HG02759 (cell line): ENCODE measurements around the gene DCST1.

ENCODE experiments used
- ATAC-seq: cut with Tn5 transposase; IDR thresholded peaks from one replicate; pipeline ENCODE4 v1.9.1; 2021; ENCODE audit warnings: mild to moderate bottlenecking, moderate library complexity; ENCODE audit not compliant: unreplicated experiment

Gene DCST1

DNA sequence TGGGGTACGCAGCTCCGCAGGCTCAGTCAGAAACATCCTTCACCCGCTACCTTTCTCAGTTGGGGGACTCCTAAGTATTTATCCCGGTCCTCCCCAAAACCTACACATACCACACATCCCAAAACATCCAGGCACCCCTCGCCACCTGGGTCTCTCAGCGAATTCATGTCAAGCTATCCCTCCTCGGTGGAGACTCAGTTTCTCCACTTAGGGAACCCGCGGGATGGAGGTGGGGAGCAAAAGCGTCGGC lies 32.3 kb upstream of the DCST1 start:
- no peak for ATAC-seq

DNA sequence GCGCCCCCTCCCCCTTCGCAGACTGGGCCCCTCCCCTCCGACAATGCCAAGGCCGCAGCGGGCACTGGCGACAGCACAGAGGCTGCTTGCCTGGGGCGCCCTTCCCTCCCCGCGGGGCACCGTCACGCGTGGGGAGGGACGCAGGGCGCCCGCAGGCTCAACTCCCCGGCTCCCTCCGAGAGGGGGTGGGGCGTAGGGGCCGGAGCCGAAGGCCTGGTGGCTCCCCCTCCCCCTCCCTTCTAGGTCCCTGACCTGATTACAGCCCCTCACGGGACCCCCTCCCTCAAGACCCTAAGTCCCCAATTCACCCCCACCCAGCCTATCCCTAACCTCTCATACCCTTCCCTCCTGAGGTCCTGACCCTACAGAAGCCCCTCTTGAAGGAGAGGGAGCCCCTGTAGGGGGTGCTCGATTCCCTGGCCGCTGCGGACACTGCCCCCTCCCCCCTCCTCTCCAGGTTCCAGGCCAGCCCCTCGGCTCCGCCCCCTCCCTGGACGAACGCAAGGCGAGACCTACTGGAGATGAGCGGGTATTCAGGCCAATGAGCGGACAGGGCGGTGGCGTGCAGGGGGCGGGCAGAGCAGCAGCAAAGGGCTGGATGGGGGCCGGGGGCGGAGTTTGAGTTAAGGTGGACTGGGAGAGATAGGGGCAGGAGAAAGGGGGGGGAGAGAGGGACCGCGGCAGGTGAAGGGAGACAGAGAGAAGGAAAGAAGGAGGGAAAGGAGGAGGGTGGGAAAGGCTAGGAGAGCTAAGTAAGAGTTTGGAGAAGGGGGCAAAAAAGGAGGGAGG lies 31.8 kb upstream of the DCST1 start:
- ATAC-seq, result peak; percentile 53

DNA sequence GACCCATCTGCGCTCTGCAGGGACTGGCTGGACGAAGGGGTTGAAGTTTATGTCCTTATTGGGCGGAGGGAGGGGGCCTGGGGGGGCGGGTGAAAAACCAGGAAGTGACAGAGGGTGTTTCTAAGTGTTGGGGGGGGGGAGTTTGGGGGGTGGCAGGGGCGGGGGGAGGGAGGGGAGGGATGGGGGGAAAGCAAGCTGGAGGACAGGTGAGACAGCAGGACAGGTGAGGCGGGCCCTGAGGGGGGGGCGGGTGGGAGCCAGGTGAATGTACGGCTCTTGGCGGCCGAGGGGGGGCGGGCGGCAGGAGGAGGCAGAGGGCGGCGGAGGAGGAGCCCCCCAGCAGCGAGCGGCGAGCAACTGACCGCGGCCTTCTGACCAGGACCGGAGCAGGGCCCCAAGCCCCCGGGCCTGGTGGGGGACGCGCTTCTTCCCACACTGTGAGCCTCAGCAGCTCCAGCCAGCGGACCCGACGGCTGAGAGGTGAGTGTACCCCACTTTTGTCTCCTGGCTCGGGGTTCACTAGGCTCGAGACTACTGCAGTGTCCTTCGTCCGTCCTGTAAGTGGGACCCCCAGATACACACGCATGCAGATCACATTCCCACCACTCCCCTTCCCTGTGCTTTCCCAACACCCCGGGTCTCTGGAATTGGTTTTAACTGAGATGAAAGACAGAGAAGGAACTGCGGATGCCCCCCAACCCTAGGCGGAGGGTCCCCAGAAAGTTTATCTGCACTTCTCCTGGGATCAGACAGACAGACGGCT lies 31.0 kb upstream of the DCST1 start, which contains the start of gene ZBTB7B:
Gene ZBTB7B (plus strand): TSS at position 339 of the 763 bp plus-strand sequence. CDS start 11,859 bp downstream, outside the sequence.
- ATAC-seq, result no peak

DNA sequence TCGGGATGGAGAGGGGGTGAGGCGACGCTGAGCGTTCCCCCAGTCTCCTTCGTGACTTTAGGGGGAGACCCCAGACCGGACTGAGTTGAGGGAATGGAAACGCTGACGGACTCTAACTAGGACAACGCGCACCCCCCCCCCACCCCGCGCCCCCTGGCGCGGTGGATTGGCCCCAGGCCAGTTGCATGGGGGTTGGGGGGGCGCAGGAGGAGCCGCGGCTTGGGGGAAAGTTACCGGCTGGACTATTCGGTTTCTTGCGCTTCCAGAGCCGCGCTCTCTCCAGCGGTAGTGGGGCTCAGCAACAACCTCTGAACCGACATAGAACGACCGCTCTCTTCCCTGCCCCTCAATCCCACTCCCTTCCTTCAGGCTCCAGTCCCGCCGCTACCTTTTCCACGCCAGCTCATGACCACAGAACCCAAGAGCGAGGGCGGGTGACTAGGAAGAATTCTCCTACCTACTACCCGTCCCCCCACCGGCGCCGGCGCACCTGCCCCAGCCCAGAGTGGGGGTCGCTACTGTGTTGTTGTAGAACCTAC lies 30.3 kb upstream of the DCST1 start:
- ATAC-seq, result no peak

DNA sequence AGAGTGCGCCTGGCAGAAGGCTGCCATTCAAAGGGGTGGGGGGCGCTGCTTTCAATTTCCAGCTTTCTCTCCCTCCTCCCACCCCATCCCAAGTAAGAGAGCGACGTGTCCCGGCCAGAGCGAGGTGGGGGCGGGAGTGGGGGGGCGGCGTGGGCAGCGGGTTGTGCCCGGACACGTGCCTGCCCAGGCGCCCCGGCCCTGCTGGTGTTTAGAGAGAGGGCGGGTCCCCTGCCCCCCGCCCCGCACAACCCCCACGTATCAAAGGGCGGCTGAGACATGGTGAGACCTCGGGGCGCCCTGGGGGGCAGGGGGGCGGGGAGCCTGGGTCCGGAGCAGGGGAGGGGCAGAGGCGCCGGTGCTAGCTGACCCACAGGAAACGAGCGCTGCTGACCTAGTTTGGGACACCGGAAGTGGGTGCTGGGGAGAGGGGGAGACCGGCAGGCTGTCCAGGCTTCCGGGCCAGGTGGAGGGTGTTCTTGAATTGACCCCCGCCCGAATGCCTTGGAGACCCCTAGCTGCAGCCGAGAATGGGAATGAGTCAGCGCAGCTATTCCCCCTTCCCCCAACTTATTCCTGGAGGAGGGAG lies 29.8 kb upstream of the DCST1 start:
- ATAC-seq, result no peak

DNA sequence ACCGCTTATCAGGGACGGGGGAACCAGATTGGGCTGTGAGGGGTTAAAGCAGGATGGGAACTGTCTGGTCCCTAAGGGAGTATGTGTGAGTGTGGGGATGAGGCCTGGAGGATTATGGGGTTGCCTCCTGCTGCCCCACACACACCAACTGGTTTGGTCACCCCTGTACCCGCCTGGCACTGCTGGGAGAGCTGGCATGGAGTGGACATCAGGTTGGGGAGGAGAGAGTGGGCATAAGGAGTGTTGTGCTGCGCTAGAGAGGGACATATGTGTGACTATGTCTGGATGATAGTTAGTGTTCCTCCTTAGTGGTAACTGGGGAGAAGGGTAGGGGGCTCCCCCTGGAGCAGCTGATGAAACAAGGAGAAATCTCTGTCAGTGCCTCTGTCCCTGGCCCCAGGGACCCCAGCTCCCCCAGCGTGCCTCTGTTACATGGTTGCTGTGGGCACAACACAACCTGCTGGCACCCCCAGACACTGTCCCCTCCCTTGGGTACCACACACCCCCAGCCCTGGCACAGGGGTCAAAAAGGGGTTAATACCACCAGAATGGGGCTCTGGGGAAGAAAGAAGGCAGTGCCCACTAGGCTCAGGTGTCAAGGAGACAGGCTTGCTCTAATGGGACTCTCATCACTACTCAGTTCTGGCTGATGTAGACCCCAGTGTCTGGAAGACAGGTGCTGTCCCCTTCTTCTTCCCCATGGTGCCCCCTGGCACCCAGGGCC lies 29.1 kb upstream of the DCST1 start:
- ATAC-seq, result no peak

DNA sequence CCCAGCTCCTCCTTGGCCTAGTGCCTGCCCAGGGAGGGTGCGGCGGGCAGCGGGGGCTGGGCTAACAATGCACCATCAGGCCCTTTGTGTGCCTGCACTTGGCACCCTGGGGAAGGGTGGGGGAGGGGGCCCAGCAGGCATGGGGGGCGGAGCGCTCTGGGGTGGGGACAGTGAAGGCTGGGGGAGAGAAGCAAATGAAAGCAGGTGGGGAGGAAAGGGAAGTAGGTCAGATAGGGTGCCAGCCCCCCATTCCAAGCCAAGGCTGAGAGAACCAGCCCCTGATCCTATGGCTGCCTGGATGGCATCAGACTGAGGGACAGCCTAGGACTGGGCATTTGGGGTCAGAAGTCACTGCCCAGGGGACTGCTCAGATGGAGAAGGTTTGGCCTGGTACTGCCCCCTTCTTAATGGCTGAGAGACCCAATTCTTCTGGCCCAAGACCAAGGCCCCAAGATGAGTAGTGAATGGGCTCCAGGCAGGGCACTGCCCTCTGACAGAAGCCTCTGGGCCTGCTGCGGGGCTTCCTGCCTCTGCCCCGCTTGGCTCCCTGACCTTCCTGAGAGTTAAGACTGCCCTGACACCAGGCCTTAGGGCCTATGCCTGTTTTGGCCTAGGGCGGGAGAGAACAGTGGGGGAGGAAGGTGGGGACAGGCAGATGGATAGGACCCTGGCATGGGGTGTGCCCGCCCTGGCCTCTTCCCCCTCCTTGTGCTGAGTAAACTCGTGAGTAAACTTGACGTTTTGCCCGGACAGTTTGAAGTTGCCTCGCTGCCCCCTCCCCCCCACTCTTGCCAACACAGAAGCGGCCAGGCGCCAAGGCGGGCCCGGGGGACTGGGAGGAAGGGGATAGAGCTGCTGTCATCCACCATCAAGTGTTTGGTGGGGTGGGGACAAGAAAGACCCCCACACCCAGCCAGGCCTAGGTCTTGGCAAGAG lies 28.3 kb upstream of the DCST1 start:
- no peak for ATAC-seq

DNA sequence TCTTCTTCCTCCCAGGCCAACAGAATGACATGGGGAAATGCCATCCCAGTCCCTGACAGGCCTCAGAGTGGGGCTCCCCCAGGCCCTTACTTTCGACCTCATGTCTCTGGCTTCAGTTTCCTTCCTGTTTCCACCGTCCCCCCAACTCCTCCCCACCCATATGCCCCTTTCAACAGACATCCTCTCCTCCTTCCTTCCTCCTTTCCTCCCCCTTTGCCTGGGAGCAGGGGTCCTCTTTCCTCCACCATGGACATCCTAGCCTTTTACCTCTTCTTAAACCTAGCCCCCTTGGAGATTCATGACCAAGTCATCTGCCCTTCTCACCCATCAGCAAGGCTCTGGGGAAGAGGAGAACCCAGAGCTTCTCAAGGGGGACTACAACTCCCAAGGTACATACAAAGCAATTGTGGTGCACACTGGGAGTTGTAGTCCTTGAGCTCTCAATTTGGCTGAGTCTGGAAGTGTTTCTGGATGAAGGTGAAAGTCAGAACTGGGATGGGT lies 27.0 kb upstream of the DCST1 start:
- ATAC-seq, result no peak

DNA sequence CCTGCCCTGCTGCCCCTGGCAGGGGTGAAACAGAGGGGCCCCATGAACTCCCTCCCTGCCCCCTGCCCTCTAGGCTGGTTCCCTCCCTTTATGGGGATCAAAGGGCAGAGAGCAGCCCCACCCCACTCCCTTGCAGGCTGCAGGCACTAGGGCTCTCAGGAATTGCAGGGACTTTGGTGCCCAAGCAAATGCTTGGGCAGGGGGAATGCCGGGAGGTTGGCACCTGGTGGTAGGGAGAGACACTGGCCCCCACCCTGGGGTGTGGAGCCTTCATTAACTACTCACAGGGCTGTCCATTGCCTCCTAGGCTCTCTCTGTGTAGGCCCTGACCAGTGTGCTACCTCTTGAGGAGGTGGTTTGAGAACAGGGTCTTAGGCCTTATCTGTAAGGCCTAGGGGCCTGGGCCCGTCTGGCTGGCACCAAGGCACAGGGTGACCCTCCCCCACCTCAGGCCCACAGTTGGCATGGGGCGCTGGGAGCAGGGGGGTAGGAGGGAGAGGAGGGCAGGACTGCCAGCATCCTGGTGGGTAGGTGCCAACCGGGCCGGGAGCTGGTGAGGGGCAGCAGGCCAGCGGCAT lies 26.3 kb upstream of the DCST1 start:
- ATAC-seq, result no peak

DNA sequence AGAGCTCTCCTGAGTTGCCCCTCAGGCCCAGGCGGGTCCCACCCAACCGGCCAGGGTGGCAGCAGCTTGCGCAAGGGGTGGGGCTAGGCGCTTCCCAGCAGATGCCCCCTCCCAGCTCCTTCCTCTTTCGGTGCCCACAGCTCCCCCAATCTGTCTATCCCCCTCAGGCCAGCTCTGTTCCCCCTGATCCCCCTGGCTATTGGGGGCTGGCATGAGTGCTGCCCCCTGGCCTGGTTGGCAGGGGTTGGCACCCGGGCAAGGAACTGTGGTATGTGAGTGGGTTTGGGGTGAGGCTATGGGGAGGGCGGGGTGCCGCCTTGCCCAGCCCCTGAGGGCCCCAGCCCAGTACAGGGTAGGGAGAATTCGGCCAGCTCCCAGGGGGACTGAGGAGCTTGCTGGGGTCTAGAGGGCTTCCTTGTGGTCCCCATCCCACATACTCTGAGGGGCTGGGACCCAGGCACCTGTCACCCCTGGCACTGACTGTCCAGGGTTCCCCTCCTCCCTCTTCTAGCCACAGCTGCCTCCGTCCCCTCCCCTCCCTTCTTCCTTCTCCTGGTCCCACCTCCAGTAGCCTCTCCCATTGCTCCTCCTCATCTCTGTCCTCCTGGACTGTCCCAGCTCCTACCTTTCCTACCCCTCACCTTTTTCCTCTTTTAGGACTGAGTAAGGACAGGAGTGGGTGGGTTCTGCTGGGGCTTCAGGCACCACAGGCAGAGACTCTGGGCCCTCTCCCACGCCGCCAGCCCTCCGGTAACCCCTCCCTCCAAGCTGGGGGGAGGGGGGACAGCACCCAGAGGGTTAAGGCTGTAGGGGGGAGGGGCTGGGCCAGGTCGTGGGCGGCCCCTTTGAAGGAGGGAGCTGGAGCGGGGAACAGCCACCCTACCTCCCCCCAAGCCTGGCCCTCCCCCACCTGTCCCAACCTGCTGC lies 25.3 kb upstream of the DCST1 start:
- ATAC-seq, result no peak

DNA sequence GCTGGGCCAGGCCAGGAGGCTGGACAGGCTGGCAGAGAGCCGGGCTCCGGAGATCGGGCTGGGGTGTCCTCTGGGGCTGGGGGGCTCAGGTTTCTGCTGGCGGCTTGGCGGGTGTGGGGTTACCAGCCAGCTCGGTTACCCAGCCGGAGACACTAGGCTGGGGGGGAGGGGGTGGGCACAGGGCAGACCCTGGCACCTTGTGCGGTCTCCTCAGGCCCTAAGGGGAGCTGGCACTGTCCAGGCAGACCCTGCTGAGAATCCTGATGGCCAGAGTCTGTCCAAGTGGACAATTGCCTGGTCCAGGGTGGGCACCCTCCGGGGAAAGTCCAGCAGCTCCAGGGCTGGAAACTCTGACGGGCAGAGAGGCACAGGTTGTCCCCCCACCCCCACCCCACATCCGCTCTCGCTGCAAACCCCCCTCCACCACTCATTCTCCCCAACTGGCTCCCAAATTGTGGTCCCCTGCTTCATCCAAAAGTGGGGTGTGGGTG lies 24.4 kb upstream of the DCST1 start:
- ATAC-seq, result no peak

DNA sequence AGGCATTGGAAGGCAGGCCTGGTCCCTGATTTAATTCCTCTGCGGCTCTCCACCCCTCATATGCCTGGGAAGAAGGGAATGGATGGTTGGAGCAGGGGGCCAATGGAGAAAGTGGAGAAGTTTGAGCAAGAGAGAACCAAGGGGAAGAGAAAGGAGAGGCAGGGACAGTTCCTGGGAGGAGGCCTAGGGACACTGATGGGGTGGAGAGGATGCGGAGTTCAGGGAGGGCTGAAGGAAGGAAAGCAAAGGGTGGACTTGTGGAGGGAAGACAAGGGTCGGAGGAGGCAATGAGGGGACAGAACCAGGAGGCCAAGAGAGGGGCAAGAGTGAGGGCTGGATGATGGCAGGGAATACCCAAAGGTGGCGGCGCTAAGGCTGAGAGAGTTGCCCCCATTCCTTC lies 23.9 kb upstream of the DCST1 start:
- no peak for ATAC-seq

DNA sequence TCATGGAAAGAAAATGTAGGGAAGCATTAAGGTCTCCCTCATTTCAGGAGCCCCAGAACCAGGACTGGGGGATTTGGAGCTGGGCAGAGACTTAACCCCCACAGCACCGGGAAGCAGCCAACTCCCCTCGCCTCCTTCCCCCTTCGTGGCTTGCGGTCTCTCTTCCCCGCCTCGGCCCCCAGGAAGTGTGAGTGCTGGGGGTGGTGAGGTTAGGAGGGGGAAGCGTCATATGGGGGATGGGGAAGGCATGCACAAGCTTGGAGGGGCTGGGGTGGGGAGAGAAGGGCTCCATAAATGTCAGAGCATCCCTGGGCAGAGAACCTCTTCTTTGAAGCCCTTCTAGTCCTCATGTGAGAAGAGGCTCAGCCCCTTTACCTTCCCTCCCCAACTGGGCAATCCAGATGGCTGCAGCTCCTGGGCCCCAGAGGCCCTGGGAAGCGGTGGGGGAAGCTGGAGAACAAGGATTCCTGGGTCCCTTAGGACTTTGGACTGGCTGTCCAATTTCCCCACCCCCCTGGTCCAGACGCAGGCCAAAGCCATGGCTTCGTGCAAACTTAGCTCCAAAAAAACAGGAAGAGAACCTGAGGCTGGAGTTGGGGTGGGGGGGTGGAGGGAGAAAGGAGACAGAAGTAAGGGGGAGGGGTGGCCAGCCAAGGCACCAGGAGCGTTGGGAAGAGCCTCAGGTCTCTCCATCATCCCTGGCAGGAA lies 23.3 kb upstream of the DCST1 start:
- ATAC-seq, result no peak

DNA sequence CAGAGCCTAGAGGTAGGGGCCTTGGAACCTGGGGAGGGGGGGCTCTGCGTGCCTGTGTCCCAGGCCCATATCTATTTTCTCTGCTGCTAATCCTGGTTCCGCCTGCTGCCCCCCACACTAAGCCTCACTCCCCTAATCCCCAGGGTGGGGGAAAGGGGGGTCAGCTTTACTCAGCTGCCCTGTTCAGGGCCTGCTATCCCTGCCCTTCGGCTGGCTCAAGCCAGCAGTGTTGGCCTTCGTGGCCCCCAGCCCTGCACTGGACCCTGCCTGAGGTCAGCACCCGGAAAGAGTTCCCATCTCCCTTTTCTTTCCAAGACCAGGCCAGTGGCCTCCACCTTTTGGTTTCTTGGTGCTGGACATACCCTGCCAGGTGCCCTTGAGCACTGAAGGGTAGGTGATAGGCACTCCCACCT lies 22.6 kb upstream of the DCST1 start:
- no peak for ATAC-seq

DNA sequence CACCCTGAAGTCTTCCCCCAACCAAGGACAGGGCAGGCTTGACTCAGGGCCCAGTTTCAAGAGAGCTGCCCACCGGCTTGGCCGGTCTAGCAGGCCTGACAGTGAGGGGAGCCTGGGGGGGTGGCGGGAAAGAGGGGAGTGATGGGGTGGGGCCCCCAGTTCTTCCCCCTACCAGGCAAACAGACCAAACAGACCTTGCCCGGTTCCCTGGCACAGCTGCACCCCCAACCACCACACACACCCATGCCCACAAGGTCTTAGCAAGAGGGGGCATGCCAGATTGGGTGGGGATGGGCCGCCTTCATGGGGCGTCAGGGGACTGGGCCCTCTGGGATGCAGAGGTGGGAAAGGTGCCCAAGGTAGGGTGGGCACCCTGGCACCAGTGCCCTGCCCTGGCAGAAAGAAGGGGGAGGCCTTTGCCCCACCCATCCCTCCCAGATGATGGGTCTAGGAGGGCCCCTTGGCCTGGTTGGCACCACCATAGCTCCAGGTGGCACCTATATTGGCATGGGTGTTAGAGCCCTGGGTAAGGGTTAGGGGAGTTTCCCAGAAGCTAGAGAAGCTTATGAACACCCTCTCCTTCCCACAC lies 22.1 kb upstream of the DCST1 start:
- ATAC-seq, result no peak

DNA sequence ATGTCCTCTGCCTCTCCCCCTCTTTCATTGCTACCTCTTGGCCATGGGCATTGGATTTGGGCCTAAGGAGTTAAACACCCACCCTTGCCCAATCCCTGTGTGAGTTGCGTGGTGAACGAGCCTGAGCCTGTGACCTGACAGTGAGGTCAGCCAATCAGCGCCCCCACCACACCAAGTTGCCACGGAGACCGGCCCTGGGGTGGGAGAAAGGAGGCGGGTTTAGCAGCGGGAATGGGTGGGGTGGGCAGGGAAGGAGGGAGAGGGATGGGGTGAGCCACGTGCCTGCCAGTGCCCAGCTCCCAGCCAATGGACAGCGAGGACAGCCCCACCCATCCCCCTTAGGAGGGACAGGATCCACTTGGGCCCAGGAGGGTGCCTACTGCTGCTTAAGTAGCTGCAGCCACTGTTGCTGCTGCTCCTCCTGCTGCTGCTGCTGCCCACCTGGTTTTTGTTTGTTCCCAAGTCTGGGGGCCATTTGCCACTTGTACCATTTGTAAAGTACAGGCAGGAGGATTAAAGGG lies 21.5 kb upstream of the DCST1 start:
- ATAC-seq, result no peak
